ENCODE results near the gene SFR1.

- no peak for TF ChIP-seq CTCF (IDR thresholded peaks at IDR 0.05)
- TF ChIP-seq POLR2AphosphoS5 (IDR thresholded peaks at IDR 0.05; ENCODE audit: low read depth, low read length), result no peak
- no peak for TF ChIP-seq TCF7L2 (IDR thresholded peaks at IDR 0.05; ENCODE audit: low read depth, low read length)
These were observed 20.1 kb upstream of the SFR1 start for GRCh38 chr10:104101902-104102301.

Measured in Panc1 (cell line).